Uterus (tissue), 2 donors: Measurements from ENCODE around the gene SAFB.

Experiments
- CTCF ChIP-seq, 4 experiments: fragments of 200-600 bp in 2 of 4; fragments of 450-650 bp in 2 of 4; sonication (generic) in 2 of 4; IDR thresholded peaks; one replicate each; pipeline ENCODE4 v1.5.1; 2016 to 2019; ENCODE audit warnings: antibody characterized with exemption in 4 of 4, mild to moderate bottlenecking in 2 of 4, moderate library complexity in 1 of 4
- POLR2A ChIP-seq, 2 donors: fragments of 450-650 bp; IDR thresholded peaks; one replicate each; pipeline ENCODE4 v1.6.1; 2016; ENCODE audit warnings: antibody characterized with exemption in 2 of 2, mild to moderate bottlenecking in 1 of 2, moderate library complexity in 1 of 2

GRCh38 chr19:5590865-5591154, 32.1 kb upstream of the SAFB start:
- TF ChIP-seq POLR2A (IDR thresholded peaks at IDR 0.05): no peak
- TF ChIP-seq CTCF (IDR thresholded peaks at IDR 0.05): no peak
